Memory B cell (primary cell): ENCODE data around the gene ARL6IP6.

Experiments
- ATAC-seq: fragments of 150-1000 bp; cut with Tn5 transposase; 2 replicates; pipeline ENCODE4 v1.10.0; 2021; ENCODE audit warnings: low read depth, mild to moderate bottlenecking, moderate library complexity
- DNase-seq, 2 donors: peaks; one replicate each; pipeline ENCODE4 v3.0.0; 2022; ENCODE audit warnings: low spot score in 2 of 2
- H3K27ac Mint-ChIP-seq: one replicate; pipeline ENCODE4 v1.8.0; 2022; ENCODE audit warnings: mild to moderate bottlenecking, moderate library complexity, mixed read lengths
- H3K27me3 Mint-ChIP-seq: one replicate; pipeline ENCODE4 v1.8.0; 2022; ENCODE audit warnings: mixed read lengths
- H3K36me3 Mint-ChIP-seq: one replicate; pipeline ENCODE4 v1.8.0; 2022; ENCODE audit warnings: mild to moderate bottlenecking, mixed read lengths
- H3K4me1 Mint-ChIP-seq: one replicate; pipeline ENCODE4 v1.8.0; 2022; ENCODE audit warnings: mixed read lengths
- H3K4me3 Mint-ChIP-seq: one replicate; pipeline ENCODE4 v1.8.0; 2022; ENCODE audit warnings: mild to moderate bottlenecking, moderate library complexity, mixed read lengths
- H3K9me3 Mint-ChIP-seq: one replicate; pipeline ENCODE4 v1.8.0; 2022; ENCODE audit warnings: mixed read lengths

ARL6IP6 gene

DNA sequence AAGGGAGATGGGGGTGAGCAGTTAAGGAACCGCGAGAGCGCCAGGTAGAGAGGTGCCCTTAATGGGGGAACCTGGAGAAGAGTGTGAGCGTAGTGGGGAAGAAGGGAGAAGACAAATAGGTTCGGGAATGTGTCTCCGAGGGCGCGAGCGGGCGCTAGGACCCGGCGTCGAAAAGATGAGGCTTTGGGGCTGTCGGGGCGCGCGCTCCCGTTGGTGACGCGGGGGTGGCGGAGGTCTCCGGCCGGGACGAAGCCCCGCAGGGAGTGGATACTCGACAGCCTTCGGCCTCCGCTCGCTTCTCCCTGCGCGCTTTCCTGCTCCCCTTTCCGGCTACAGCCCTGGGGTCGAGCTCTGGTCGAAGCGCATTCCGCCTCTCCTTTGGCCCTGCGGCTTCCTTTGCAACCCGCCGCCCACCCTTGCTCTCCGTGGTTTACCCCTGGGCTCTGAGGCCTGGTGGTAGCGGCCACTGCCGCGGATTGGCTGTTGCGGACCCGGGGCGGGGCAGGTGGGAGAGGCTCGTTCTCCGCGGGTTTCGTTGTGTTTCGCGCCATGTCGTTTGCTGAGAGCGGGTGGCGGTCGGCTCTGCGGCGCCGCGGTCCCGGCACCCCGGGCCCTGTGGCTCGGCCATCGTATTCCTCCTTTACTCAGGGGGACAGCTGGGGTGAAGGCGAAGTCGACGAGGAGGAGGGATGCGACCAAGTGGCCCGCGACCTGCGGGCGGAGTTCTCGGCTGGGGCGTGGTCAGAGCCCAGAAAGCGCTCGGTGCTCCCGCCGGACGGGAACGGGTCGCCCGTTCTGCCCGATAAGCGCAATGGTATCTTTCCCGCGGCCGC, at the start of gene ARL6IP6:
ARL6IP6 (plus strand) TSS at position 545 of the 833 bp plus-strand sequence; CDS start at position 550, 5 bp downstream.
- Mint-ChIP-seq H3K4me3 (peak within 1 kb of the TSS; percentile 96), H3K36me3 (peaks cover 9% of the 10 kb centered on the region), H3K9me3 (no peaks in the 10 kb centered on the region), H3K27me3 (no peaks in the 10 kb centered on the region), H3K4me1 (peaks cover 32% of the 10 kb centered on the region), H3K27ac (peak within 1 kb of the TSS; percentile 98)
- DNase-seq (peak; percentile 91 to 96), ATAC-seq (peak; percentile 64)

DNA sequence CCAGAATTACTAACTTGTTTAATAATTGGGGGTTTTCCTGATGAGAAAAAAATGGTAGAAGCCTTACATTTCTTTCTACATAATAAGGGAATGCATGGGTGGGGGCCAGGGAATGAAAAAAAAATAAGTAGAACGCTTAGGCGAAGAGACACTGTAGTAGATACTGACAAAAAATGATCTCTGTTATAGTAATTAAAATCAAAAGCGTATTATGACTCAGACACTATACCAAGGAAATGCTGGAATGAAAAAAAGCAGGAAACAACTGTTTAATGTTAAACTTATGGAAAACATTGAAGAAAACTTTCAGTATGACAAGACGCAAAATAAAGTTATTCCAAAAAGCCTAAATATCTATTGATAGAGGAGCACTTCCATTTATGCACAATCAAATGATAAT, 44.1 kb upstream of the ARL6IP6 start:
- Mint-ChIP-seq H3K9me3 (no peaks in the 10 kb centered on the region), H3K27ac (no peak overlapping the region), H3K36me3 (peaks cover 21% of the 10 kb centered on the region), H3K27me3 (no peaks in the 10 kb centered on the region), H3K4me3 (no peak overlapping the region), H3K4me1 (no peaks in the 10 kb centered on the region)
- DNase-seq = no peak
- no peak for ATAC-seq

DNA sequence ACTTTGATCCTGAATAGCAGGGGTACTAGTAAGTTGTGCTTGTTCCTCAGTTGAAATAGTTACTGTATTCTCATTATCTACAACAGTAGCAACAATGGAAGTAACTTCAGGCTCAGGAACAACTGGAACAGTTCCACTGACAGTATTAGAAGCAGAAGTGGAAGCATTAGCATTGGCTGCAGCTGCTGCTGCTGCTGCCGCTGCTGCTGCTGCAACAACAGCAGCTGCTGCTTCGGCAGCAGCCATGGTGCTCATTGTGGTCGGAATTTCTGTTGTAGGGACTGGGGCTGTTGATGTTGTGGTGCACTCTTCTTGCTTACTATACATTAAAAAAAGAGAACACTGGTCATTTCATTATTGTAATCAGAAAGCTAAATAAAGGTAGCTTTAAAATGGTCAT, 42.0 kb upstream of the ARL6IP6 start:
- H3K27ac Mint-ChIP-seq = no peak overlapping the region
- no peak for ATAC-seq
- DNase-seq = no peak
- no peaks in the 10 kb centered on the region for H3K9me3 Mint-ChIP-seq
- no peak overlapping the region for H3K4me3 Mint-ChIP-seq
- H3K36me3 Mint-ChIP-seq = peaks cover 20% of the 10 kb centered on the region
- H3K27me3 Mint-ChIP-seq = no peaks in the 10 kb centered on the region
- H3K4me1 Mint-ChIP-seq = no peaks in the 10 kb centered on the region

DNA sequence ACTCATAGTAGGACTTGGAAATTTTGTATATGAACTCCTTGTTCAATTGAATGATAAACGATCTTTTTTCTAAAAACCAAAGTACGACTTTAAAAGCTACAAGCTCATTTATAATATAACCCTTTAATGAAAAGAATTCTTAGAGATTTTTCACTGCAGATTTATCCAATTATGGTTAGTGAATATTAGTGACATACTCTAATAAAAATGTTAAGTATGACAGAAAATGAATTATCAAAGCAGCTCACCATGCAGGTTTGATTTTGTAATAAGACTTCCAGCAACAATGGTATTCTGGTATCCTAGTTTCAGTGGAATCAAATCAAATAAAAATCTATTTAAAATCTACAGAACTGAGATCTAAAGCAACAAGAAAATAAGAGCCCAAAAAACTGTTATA, 39.6 kb upstream of the ARL6IP6 start:
- Mint-ChIP-seq H3K9me3 (no peaks in the 10 kb centered on the region), H3K27ac (no peak overlapping the region), H3K4me3 (no peak overlapping the region), H3K36me3 (peaks cover 15% of the 10 kb centered on the region), H3K4me1 (peaks cover 3% of the 10 kb centered on the region), H3K27me3 (no peaks in the 10 kb centered on the region)
- no peak for ATAC-seq
- DNase-seq = no peak

DNA sequence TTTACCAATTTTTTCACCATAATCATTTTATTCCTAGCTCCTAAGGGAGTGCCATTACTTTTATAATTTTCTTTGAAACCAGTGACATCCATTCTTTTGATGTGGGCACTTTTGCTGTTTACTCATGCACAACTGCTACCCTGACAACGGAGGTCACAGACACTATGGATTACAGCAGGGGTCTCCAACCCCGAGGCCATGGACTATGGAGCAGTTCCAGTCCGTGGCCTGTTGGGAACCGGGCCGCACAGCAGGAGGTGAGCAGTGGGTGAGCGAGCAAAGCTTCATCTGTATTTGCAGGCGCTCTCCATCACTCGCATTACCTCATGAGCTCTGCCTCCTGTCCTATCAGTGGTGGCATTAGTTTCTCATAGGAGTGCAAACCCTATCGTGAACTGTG, 35.8 kb upstream of the ARL6IP6 start:
- Mint-ChIP-seq H3K27ac (no peak overlapping the region), H3K4me1 (peaks cover 9% of the 10 kb centered on the region), H3K36me3 (peaks cover 17% of the 10 kb centered on the region), H3K9me3 (no peaks in the 10 kb centered on the region), H3K27me3 (no peaks in the 10 kb centered on the region), H3K4me3 (no peak overlapping the region)
- ATAC-seq (no peak), DNase-seq (no peak)

DNA sequence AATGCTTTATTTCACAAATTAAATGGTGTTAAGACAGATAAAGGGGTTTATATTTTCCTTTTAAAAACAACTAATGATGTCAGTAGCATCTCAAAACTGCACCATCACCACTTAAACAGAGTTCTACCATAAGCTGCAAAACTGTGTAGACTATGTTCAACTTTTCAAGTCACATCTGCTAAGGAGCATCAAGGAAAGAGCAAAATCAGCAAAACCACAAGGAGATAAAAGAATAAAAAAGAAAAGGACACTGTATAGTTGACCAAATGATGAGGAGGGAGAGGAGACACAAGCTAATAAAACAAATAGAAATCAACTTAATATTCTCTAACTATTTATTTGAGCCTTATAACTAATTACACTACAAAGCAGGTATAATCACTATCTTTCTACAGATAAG, 35.0 kb upstream of the ARL6IP6 start:
- peaks cover 9% of the 10 kb centered on the region for H3K4me1 Mint-ChIP-seq
- peaks cover 16% of the 10 kb centered on the region for H3K36me3 Mint-ChIP-seq
- DNase-seq (no peak), ATAC-seq (no peak)
- no peak overlapping the region for H3K4me3 Mint-ChIP-seq
- no peaks in the 10 kb centered on the region for H3K27me3 Mint-ChIP-seq
- H3K9me3 Mint-ChIP-seq = no peaks in the 10 kb centered on the region
- H3K27ac Mint-ChIP-seq = no peak overlapping the region

DNA sequence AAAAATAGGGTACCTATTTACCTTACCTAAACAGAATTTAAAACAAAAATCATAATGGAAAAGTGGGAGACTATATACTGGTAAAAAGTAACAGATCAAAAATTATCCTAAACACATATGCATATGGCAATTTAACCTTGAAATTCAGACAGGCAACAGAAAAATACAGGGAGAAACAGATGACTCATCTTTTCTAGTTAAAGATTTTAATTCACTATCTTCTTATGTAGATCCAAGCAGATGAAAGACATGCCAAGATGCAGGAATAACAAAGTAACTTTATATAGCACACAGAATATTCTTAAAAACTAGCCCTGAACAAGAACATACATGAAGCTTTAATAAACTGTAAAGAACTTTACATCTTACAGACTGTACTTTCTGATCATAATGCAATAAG, 32.1 kb upstream of the ARL6IP6 start:
- Mint-ChIP-seq H3K27me3 (no peaks in the 10 kb centered on the region), H3K4me3 (no peak overlapping the region), H3K36me3 (peaks cover 13% of the 10 kb centered on the region), H3K9me3 (no peaks in the 10 kb centered on the region), H3K4me1 (peaks cover 9% of the 10 kb centered on the region), H3K27ac (no peak overlapping the region)
- ATAC-seq = no peak
- no peak for DNase-seq

DNA sequence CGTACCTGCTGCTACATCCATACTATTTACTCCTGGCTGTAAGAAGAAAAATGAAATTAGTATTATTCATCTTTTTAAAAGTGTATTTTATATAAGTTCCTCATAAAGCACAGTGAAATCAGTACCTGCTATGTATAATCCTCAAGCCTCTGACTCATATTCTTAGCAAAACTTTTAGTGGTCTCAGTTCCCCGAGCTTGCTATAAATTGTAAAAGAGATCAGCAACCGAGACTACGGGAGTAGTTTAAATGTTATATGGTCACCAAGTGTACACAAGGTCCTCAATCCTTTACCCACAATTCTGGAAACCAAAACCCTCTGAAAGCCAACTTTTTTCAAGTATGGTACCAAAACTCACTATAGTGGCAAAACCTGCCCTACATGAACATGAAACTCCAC, 25.4 kb upstream of the ARL6IP6 start:
- no peak overlapping the region for H3K4me3 Mint-ChIP-seq
- H3K36me3 Mint-ChIP-seq = peaks cover 5% of the 10 kb centered on the region
- H3K4me1 Mint-ChIP-seq = peaks cover 11% of the 10 kb centered on the region
- no peak overlapping the region for H3K27ac Mint-ChIP-seq
- no peak for DNase-seq
- ATAC-seq = no peak
- H3K9me3 Mint-ChIP-seq = no peaks in the 10 kb centered on the region
- no peaks in the 10 kb centered on the region for H3K27me3 Mint-ChIP-seq

DNA sequence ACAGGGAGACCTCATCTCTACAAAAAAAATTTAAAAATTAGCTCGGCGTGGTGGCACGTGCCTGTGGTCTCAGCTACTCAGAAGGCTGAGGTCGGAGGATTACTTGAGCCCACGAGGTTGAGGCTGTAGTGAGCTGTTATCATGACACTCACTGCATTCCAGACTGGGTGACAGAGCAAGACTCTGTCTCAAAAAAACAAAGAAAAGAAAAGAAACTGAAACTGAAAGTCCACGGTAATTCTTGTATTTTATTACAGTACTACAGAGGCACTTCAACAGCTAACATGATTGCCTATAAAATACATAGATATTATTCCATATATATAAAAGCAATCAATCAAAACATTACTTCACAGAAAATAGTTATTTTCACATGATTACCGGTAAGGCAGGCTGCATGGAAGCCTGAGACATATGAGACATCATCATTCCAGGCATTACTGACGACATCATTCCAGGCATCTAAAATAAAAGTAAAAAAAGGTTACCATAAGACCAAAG, 24.2 kb upstream of the ARL6IP6 start:
- ATAC-seq (peak; percentile 72), DNase-seq (peak in 1 of 2 donors; percentile 1)
- Mint-ChIP-seq H3K9me3 (no peaks in the 10 kb centered on the region), H3K4me3 (peak overlapping the region; percentile 60), H3K27me3 (no peaks in the 10 kb centered on the region), H3K36me3 (peaks cover 5% of the 10 kb centered on the region), H3K4me1 (peaks cover 11% of the 10 kb centered on the region), H3K27ac (peak overlapping the region; percentile 76)

DNA sequence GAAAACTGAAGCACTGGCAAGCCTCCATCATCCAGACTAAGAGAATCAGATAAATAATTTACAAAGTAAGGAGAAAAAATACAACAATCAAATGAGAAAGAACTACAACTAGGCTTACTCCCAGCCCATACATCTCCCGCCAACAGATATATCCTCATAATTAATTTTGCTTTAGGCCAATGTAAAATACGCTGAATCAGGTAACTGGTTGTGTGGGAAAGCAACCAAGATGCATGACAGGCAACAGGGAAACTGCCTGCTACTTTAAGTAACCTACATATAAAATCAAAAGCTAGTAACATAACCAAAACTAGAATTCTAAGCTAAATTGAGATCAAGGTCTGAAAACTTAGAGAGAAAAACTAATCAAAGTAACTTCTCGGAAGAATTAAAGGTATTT, 22.7 kb upstream of the ARL6IP6 start:
- Mint-ChIP-seq H3K27ac (no peak overlapping the region), H3K9me3 (no peaks in the 10 kb centered on the region), H3K4me3 (no peak overlapping the region), H3K27me3 (no peaks in the 10 kb centered on the region), H3K4me1 (peaks cover 14% of the 10 kb centered on the region), H3K36me3 (peaks cover 3% of the 10 kb centered on the region)
- DNase-seq = no peak
- ATAC-seq = no peak

DNA sequence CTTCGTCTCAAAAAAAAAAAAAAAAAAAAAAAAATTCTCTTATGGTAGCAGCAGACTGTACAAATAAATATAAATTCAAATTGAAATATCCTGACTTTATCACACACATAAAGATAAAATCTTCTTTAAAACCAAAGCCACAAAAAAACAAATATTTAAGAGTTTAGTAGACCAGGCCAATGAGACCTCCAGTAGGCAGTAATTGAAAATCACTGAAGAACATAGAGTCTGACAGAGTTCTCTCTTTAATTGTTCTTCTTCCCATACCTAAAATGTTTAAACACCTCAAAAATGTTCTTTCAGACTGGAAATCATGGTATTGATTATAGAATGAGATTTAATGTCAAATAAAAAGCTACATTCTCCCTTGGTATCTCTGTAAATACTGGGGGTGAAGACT, 21.9 kb upstream of the ARL6IP6 start:
- DNase-seq = no peak
- peaks cover 14% of the 10 kb centered on the region for H3K4me1 Mint-ChIP-seq
- H3K9me3 Mint-ChIP-seq = no peaks in the 10 kb centered on the region
- no peaks in the 10 kb centered on the region for H3K27me3 Mint-ChIP-seq
- no peak overlapping the region for H3K27ac Mint-ChIP-seq
- ATAC-seq = no peak
- peaks cover 7% of the 10 kb centered on the region for H3K36me3 Mint-ChIP-seq
- no peak overlapping the region for H3K4me3 Mint-ChIP-seq

DNA sequence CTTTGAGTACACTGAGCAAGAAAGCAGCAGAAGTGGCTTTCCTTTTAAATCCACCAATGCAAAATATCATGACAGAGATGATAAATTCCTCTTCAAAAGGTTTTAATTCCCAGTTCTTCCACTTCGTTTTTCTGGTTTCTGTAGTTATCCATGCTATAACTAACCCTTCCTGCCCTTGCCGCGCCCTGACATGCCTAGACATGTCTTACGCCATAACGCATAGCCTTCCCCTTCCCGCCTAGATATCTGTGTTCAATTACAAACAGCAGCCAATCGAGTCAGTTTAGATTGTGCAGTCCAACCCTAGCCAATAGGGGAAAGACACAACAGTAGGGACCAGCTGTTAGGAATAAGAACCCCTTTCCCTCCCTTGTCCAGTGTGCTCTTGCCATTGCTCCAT, 17.2 kb upstream of the ARL6IP6 start:
- no peak for DNase-seq
- H3K36me3 Mint-ChIP-seq = peaks cover 19% of the 10 kb centered on the region
- no peaks in the 10 kb centered on the region for H3K27me3 Mint-ChIP-seq
- H3K4me1 Mint-ChIP-seq = peaks cover 15% of the 10 kb centered on the region
- no peak overlapping the region for H3K4me3 Mint-ChIP-seq
- no peaks in the 10 kb centered on the region for H3K9me3 Mint-ChIP-seq
- ATAC-seq = no peak
- H3K27ac Mint-ChIP-seq = no peak overlapping the region

DNA sequence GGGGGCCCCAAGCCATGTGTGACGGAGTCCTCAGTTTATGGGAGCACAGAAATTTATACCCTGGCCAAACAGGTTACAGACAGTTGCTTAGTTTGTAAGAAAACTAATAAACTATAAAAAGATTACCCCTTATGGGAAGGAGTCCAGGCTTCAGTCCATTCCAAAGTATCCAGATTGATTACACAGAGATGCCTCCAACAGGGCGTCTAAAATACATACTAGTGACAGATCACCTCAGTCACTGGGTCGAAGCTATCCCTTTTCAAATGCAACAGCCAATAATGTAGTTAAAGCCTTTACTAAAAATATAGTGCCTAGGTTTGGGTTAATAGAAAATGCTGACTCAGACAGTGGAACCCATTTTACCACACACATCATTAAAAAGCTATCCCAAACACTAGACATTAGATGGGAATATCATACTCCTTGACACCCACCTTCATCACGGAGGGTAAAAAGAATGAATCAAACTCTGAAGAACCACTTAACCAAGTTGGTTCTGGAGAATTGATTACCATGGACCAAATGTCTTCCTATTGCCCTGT, 11.9 kb upstream of the ARL6IP6 start:
- Mint-ChIP-seq H3K27me3 (no peaks in the 10 kb centered on the region), H3K36me3 (peaks cover 23% of the 10 kb centered on the region), H3K4me3 (no peak overlapping the region), H3K4me1 (peaks cover 30% of the 10 kb centered on the region), H3K9me3 (no peaks in the 10 kb centered on the region), H3K27ac (no peak overlapping the region)
- ATAC-seq = no peak
- no peak for DNase-seq

DNA sequence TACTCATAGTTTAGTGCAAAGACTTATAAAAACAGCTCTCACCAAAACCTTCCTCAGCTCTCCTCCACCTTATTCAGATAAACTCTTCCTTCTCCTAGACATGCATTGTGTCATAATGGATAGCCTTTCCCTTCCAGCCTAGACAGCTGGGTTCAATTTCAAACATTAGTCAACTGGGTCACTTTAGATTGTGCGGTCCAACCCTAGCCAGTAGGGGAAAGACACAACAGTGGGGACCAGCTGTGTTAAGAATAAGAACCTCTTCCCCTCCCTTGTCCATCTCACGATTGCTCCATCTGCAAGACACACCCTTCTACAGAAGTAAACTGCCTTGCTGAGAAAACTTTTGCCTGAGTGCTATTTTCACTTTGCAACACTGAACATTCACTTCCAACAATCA, 9.7 kb upstream of the ARL6IP6 start:
- peaks cover 17% of the 10 kb centered on the region for H3K36me3 Mint-ChIP-seq
- DNase-seq = no peak
- H3K27me3 Mint-ChIP-seq = no peaks in the 10 kb centered on the region
- no peak for ATAC-seq
- H3K27ac Mint-ChIP-seq = no peak overlapping the region
- H3K9me3 Mint-ChIP-seq = no peaks in the 10 kb centered on the region
- no peak overlapping the region for H3K4me3 Mint-ChIP-seq
- peaks cover 33% of the 10 kb centered on the region for H3K4me1 Mint-ChIP-seq

DNA sequence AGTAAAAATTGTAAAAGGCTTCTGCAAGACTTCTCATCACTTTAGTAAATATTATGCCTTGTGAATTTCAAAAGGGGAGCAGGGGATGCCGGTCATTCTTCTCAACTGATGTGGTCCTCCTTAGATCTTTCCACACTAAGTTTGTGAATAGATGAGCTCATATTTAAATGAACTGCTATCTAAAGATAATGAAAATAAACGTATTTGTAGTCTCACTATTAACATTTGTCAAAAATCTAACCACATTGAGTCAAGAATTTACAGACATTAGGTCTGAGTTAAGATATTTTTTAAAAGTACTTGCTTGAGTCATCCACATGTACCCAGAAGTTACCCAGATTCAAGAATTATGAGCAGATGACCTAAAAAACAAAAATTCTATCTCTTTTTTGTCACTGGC, 7.7 kb upstream of the ARL6IP6 start:
- DNase-seq = no peak
- Mint-ChIP-seq H3K4me1 (peaks cover 35% of the 10 kb centered on the region), H3K36me3 (peaks cover 20% of the 10 kb centered on the region), H3K27ac (no peak overlapping the region), H3K27me3 (no peaks in the 10 kb centered on the region), H3K4me3 (no peak overlapping the region), H3K9me3 (no peaks in the 10 kb centered on the region)
- ATAC-seq = no peak
